Effector CD8-positive, alpha-beta T cell (primary cell): ENCODE measurements around the gene SEPTIN14.
"Not testable (repeated sequence)": the region's sequence is repeated elsewhere in the genome, so short reads cannot be mapped to it uniquely, and the experiment has no call there.

Experiments used
- DNase-seq: peaks from one replicate; lab custom pipeline; 2025; lab: John Stamatoyannopoulos, UW
- total RNA-seq, 4 experiments: gene quantifications; one replicate each; lab custom pipeline; 2026; lab: John Stamatoyannopoulos, UW

Gene SEPTIN14
- 0 reads per million in 4 experiments for total RNA-seq

DNA sequence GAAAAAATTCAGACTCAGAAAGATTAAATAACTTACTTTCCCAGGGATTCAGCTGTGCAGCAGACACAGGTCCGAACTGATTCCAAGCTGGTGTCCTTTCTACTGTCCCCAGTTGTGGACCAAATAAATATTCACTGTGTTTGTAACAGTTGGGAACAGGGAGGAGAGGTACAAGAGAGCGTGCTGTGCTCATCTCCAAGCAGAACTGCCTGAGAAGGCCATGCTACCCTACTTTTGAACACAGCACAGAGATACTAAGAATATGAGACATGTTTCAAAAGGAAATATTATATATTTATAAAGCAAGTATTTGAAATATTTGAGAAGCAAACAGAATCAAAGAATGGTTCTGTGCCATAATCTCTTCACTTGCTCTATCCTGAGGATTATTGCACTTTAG lies at the start of gene SEPTIN14:
TSS of gene SEPTIN14 (minus strand) at position 101 of the 400 bp plus-strand sequence. CDS start 756 bp downstream, outside the sequence.
- not testable (repeated sequence) for DNase-seq

DNA sequence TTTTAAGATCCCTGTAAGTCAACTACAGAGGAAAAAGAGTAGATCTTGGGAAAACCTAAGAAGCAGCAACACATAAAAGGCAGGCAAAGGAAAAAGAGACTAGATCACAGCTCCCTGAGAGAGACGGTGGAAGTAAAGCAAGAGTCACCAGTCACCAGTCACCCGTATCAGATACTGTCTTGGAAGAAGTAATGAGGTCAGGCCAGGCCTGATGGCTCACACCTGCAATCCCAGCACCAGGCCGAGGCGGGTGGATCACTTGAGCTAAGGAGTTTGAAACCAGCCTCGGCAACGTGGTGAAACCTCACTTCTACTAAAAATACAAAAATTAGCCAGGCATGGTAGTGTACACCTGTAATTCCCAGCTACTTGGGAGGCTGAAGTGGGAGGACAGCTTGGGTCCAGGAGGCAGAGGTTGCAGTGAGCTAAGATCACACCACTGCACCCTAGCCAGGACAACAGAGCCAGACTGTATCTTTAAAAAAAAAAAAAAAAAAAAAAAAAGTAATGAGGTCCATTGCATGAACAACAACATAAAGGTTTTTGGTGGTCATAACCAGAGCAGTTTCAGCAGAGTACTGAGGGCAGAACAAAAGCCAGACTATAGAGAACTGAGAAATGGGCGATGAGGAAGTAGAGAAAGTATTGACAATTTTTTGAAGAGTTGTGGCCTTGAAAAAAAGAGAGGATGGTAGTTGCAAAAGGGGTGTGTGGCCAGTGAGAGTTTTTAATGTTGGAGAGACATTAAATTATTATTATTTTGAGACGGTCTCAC lies 41.6 kb upstream of the SEPTIN14 start:
- no peak for DNase-seq

DNA sequence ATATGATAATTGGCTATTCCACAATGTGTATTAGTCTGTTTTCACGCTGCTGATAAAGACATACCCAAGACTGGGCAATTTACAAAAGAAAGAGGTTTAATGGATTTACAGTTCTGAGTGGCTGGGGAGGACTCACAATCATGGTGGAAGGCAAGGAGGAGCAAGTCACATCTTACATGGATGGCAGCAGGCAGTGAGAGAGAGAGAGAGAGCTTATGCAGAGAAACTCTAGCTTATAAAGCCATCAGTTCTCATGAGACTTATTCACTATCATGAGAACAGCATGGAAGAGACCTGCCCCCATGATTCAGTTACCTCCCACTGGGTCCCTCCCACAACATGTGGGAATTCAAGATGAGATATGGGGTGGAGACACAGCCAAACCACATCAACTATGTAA lies 38.5 kb upstream of the SEPTIN14 start:
- not testable (repeated sequence) for DNase-seq

DNA sequence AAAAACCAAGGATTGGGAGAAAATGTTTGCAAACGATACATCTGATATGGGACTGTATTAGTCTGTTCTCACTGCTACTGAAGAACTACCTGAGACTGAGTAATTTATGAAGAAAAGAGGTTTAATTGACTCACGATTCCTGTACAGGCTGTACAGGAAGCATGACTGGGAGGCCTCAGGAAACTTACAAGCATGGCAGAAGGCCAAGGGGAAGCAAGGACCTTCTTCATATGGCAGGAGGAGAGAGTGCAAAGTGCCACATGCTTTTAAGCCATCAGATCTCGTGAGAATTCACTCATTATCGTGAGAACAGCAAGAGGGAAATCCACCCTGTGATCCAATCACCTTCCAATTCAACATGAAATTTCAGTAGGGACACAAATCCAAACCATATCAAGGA lies 35.7 kb upstream of the SEPTIN14 start:
- no peak for DNase-seq

DNA sequence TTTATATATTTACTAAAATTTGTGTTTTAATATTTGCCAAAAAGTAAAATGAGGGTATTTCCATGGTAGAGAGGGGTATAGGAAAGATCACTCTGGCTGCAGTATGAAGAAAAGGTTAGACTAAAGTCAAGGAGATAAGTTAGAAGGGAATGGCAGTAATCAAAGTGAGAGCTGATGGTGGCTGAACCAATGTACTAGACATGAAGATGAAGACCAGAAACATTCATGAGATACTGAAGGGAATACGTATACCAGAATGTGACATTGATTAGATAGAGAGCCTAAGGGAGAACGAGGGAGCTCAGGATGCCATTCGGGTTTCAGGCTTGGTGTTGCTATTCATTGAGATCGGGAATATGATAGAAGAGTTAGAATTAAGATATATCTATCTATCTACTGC lies 32.5 kb upstream of the SEPTIN14 start:
- no peak for DNase-seq

DNA sequence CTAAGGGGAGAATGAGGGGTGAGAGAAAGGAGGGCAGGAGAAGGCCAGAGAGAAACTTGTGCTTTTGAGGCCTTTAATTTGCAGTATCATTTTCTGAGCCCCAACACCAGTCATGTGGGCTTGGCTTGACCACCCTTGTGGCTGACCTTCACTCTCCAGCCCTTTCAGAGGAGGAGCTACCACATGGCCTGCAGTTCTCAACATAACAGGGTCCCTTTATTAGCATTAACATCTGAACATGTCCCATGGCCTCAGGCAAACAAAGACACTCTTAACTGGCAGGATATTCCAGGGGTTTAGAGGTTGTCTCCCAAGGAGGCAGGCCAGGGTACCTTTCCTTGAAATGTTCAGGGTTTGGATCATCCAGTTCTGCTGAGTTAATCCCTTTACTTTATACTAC lies 31.4 kb upstream of the SEPTIN14 start:
- DNase-seq: no peak

DNA sequence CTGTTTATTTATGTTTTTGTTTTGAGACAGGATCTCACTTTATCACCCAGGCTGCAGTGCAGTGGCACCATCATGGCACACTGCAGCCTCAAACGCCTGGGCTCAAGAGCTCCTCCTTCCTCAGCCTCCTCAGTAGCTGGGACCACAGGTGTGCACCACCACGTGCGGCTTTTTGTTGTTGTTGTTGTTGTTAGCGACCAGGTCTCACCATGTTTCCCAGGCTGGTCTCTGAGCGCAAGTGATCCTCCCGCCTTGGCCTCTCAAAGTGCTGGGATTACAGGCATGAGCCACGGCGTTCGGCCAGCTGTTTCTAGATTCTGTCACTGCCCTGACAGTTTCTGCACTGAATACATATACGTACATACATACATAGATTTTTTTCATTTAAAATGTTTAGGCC lies 25.8 kb upstream of the SEPTIN14 start:
- not testable (repeated sequence) for DNase-seq

DNA sequence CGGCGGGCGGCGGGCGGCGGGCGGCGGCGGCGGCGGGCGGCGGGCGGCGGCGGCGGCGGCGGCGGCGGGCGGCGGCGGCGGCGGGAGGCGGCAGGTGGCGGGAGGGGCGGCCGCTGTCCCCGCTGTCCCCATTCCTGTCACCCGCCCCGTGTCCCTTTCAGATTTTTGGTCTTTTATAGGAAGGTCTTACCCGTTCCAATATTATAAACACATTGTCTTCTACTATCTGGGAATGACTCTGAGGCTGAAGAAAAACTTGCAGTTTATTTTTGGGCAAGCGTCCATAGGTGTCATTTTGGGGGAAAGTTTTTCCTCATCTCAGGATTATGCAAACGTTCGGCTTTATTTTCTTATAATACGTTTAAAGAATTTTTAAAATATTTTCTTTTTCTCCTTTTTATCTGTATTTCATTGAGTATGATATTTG lies 25.3 kb upstream of the SEPTIN14 start:
- no peak for DNase-seq

DNA sequence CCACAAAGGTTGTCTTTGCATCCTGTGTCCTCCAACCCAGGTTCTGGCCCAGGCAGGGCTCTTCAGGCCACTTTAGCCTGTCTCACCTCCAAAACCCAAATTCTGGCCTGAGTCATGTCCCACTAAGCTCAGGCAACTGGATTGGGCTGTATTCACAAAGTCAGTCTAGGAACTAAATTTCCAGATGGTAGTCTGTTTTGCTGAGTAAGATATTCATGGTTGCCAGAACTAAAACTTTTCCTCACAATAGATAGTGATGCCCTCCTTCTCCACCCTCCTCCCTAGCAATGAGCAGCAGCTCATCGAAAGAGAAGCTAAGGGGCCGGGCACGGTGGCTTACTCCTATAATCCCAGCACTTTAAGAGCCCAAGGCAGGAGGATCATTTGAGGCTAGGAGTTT lies 21.8 kb upstream of the SEPTIN14 start:
- no peak for DNase-seq

DNA sequence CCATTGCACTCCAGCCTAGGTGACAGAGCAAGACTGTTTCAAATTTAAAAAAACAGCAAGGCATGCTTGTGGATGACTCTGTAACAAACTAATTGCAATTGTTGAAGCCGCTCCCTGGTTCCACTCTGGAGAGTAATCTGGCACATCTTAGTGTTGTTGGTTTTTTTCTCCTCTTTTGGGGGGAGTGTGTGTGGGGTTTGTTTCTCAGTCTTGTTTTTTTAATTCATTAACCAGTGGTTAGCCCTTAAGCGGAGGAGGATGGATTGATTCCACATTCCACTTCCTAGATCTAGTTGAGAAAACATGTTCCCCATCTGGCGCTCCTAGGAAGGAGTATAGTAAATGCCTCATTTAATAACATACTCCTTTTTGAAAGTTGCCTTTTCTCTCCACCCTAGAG lies 16.1 kb upstream of the SEPTIN14 start:
- DNase-seq: no peak

DNA sequence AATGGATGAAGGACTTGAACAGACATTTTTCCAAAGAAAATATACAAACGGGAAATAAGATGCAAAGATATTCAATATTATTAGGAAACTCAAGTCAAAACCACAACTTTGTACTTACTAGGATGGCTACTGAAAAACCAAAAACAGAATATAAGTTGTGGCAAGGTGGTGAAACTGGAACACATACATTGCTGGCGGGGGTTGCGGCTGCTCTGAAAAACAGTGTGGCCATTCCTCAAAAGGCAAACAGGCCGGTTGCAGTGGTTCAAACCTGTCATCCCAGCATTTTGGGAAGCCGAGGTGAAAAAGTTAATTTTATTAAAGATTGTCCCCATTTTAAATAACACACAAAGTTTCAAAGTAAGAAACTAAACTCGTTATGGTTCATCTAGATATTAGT lies 14.8 kb upstream of the SEPTIN14 start:
- DNase-seq: no peak

DNA sequence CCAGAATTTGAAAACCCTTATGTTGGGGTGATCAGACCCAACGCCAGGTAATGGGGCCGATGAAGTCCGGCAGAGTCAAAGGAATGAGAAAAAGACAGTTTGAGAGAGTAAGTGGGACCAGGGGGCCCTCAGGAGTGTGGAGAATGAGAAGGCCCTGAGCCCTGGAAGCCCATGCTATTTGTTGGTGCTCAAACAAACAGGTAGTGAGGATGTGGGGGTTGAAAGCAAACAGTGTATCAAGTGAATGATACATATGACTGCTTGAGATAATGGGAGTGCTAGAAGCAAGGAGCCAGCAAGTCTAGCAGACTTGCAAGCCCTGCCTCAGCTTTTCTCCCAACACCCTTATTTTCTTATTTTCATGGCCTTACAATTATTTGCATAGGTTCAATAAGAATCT lies 11.2 kb upstream of the SEPTIN14 start:
- DNase-seq: no peak

DNA sequence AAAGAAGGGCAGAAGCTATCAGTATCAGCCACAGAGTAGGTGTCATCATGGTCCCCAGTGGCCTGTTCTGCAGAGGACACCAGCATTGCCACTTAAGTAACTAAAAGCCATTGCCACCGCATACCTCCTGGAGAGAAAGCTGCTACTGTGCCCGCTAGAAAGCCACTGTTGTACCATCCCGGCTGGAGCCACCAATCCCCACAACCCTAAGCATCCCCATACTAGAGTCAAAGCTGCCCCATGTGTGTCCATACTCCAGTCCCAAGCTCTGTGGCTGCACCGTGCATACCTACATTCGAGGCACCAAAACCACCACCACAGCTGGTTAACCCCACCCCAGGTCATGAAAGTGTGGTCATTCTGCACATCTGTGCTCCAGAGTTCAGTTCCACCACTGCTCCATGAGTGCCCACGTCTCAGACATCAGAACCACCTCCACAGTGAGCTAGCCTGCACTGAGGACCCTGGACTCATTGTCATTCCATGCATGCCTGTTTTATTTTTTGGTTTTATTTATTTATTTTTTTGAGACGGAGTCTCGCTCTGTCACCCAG lies 9.5 kb upstream of the SEPTIN14 start:
- no peak for DNase-seq

DNA sequence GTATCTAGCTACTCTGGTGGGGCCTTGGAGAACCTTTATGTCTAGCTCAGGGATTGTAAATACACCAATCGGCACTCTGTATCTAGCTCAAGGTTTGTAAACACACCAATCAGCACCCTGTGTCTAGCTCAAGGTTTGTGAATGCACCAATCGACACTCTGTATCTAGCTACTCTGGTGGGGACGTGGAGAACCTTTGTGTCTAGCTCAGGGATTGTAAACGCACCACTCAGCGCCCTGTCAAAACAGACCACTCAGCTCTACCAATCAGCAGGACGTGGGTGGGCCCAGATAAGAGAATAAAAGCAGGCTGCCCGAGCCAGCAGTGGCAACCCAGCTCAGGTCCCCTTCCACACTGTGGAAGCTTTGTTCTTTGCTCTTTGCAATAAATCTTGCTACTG lies 6.4 kb upstream of the SEPTIN14 start:
- DNase-seq: not testable (repeated sequence)

DNA sequence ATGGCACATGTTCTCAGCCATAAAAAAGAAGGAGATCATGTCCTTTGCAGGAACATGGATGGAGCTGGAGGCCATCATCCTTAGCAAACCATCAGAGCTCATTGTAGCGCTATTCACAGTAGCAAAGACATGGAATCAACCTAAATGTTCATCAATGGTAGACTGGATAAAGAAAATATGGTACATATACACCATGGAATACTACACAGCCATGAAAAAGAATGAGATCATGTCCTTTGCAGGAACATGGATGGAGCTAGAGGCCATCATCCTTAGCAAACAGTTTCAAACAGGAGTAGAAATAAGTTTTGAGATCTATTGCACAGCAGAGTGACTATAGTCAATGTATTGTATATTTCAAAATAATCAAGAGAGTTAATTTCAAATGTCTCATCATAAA lies 17.4 kb downstream of the SEPTIN14 start:
- DNase-seq: not testable (repeated sequence)

DNA sequence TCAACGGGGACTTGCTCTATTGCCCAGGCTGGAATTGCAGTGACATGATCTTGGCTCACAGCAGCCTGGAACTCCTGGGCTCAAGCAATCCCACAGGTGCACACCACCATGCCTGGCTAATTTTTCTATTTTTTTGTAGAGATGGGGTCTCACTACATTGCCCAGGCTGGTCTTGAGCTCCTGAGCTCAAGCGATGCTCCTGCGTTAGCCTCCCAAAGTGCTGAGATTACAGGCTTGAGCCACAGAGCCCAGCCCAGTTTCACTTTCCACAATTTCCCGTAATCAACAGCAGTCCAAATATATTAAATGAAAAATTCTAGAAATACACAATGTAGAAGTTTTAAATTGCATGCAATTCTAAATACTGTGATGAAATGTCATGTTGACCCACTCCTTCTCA lies 24.0 kb downstream of the SEPTIN14 start:
- DNase-seq: no peak

DNA sequence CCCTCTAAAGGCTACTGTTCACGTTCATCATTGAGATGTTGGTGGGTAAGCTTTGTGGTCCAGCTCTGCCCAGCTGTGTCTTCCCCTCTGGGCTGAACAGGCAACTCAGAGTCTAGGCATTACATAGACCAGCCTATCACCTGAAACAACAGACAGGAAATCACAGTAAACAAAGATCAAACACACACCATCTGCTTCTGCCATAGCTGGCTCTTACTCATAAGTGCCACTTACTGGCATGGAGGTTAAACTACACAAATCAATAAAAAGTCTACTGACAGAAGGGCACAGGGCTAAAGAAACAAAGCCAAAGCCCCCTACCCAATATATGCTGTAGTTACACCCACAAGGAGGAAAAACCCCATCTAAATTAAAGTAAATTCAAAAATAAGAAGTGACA lies 35.0 kb downstream of the SEPTIN14 start:
- no peak for DNase-seq

DNA sequence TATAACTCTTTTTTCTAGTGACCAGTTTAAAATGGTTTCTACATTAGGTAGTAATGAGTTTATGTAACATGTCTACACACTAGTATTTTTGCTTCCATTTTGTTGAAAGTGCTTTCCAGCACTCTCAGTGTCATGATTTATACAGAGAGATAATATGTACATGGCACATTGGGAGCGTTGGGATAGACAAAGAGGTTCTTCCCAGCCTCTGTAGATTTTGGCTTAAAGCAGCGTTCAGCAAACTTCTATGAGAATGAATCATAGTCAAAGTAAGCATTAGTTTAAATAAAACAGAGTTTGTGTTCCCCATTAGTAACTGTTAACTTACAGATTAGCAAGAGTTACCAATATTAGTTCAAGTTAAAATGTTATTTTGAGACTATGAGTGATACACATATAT lies 43.9 kb downstream of the SEPTIN14 start:
- DNase-seq: no peak

DNA sequence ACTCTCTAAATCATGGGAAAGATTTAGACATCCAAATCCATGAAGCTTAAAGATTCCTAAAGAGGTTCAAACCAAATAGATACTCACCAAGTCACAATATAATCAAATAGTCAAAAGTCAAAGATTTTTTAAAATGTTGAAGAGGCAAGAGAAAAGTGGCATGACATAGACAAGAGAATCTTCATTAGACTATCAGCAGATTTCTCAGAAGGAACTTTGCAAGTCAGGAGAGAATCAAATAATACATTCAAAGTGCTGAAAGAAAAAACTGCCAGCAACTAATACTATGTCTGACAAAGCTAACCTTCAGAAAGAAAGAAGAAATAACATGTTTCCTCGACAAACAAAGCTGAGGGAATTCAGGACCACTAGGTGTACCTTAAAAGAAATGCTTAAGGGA lies 65.3 kb downstream of the SEPTIN14 start:
- not testable (repeated sequence) for DNase-seq

DNA sequence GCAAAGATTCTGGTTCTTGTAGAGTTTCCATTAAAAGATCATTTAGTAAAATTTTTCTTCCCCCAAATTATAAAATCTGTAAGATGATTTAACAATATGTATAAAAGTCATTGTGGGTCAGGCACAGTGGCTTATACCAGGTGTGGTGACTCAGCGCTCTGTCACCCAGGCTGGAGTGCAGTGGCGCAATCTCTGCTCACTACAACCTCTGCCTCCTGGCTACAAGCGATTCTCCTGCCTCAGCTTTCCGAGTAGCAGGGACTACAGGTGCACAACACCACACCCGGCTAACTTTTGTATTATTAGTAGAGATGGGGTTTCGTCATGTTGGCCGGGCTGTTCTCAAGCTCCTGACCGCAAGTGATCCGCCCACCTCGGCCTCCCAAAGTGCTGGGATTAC lies 68.0 kb downstream of the SEPTIN14 start:
- no peak for DNase-seq

DNA sequence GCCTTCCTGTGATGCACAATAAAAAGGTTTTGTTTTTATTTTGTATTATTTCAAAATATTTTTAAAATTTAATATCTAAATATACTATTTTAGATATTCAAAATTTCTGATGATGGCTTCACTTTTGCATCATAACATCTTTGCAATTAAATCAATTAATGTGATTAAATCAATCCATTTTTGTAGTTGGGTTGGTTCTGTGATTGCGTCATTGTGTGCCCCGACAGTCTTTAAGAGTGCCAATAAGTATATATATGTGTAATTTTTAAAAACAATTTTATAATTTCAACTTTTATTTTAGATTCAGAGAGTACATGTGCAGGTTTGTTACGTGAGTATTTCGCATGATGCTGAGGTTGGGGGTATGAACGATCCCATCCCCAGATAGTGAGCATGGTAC lies 70.5 kb downstream of the SEPTIN14 start:
- DNase-seq: no peak

DNA sequence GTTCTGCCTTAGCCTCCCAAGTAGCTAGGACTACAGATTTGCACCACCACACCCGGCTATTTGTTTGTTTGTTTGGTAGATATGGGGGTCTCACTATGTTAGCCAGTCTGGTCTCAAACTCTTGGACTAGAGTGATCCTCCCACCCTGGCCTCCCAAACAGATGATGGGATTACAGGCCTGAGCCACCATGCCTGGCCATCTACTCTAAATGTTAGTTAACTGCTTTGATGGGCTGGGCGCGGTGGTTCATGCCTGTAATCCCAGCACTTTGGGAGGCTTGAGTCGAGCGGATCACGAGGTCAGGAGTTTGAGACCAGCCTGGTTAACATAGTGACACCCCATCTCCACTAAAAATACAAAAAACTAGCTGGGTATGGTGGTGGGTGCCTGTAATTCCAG lies 74.8 kb downstream of the SEPTIN14 start:
- no peak for DNase-seq

DNA sequence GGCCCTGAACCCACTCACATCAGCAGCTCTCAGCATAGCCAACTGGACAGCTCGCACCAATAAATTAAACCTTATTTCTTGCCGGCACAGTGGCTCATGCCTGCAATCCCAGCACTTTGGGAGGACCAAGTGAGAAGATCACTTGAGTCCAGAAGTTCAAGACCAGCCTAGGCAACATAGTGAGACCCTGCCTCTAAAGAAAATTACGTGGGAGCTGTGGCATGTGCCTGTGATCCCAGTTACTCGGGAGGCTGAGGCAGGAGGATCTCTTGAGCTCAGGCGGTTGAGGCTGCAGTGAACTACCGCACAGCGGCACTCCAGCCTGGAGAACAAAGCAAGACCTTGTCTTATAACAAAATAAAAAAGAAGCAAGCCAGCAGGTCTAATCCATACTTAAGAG lies 75.7 kb downstream of the SEPTIN14 start:
- no peak for DNase-seq

DNA sequence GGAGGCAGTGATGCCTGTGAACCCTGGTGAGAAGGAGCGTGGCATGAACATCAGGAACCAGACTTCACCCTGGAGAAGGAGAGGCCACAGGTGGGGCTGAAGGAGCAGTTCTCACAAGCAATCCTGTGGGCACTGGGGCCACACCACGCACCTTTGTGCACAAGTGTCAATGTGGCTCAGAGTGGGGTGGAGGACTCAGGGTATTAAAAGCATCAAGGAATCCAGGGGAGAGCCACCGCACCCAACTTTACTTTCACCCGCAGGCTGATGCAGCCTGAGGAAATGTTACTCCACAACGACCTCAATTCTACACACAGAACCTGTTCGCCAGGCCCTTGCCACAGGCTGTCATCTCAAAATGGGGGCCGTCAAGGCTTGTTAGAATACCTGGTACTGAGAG lies 77.1 kb downstream of the SEPTIN14 start:
- DNase-seq: not testable (repeated sequence)
